DND-41 (cell line): Measurements from ENCODE around the gene SLC24A3.

ENCODE experiments used
- ATAC-seq: fragments of 200-7000 bp; cut with Tn5 transposase; 3 replicates; pipeline ENCODE4 v1.9.1; 2021; ENCODE audit warnings: low read depth; ENCODE audit not compliant: insufficient read depth
- DNase-seq: peaks from one replicate; pipeline ENCODE4 v3.0.0-alpha.2; 2020
- H2AFZ ChIP-seq: 2 replicates; pipeline ENCODE4 v1.6.0; 2012; ENCODE audit warnings: low read depth, low read length
- H3K27ac ChIP-seq: 2 replicates; pipeline ENCODE4 v1.5.1; 2012; ENCODE audit warnings: low read length, inconsistent platforms
- H3K27me3 ChIP-seq: fragments of 200-600 bp; sonication (generic); 2 replicates; pipeline ENCODE4 v1.6.0; 2012; ENCODE audit warnings: low read length, mild to moderate bottlenecking, inconsistent platforms; ENCODE audit not compliant: insufficient read depth, poor library complexity
- H3K36me3 ChIP-seq: 2 replicates; pipeline ENCODE4 v1.5.1; 2012; ENCODE audit warnings: low read length, inconsistent platforms; ENCODE audit not compliant: insufficient read depth
- H3K4me1 ChIP-seq: 2 replicates; pipeline ENCODE4 v1.5.1; 2012; ENCODE audit warnings: mild to moderate bottlenecking, low read length; ENCODE audit not compliant: insufficient read depth
- H3K4me2 ChIP-seq: 2 replicates; pipeline ENCODE4 v1.6.0; 2012; ENCODE audit warnings: mild to moderate bottlenecking, moderate library complexity, low read length, inconsistent platforms; ENCODE audit not compliant: insufficient read depth
- H3K4me3 ChIP-seq, 2 experiments: fragments of 200-600 bp in 1 of 2; shearing (Covaris generic) in 1 of 2; 2 replicates each; pipeline ENCODE4 v1.5.1; 2012 to 2016; ENCODE audit warnings: inconsistent platforms in 2 of 2, low read length in 2 of 2, mild to moderate bottlenecking in 2 of 2, low read depth in 1 of 2, moderate library complexity in 1 of 2
- H3K79me2 ChIP-seq: 2 replicates; pipeline ENCODE4 v1.6.0; 2012; ENCODE audit warnings: low read length, inconsistent platforms; ENCODE audit not compliant: insufficient read depth
- H3K9ac ChIP-seq: 2 replicates; pipeline ENCODE4 v1.6.0; 2012; ENCODE audit warnings: low read depth, mild to moderate bottlenecking, inconsistent platforms, low read length, moderate library complexity
- H3K9me3 ChIP-seq: 2 replicates; pipeline ENCODE4 v1.5.1; 2012; ENCODE audit warnings: low read length, moderate library complexity, mild to moderate bottlenecking, inconsistent platforms; ENCODE audit not compliant: insufficient read depth, severe bottlenecking
- H4K20me1 ChIP-seq: 2 replicates; pipeline ENCODE4 v1.6.0; 2012; ENCODE audit warnings: low read length; ENCODE audit not compliant: insufficient read depth
- CTCF ChIP-seq: IDR thresholded peaks from 2 replicates; pipeline ENCODE4 v1.5.1; 2012; ENCODE audit warnings: borderline replicate concordance, low read length, moderate library complexity, mild to moderate bottlenecking; ENCODE audit not compliant: poor library complexity, severe bottlenecking; ENCODE audit errors: extremely low read depth
- EZH2 ChIP-seq: IDR thresholded peaks from 3 replicates; pipeline ENCODE4 v1.6.1; 2012; ENCODE audit warnings: borderline replicate concordance, low read depth, mild to moderate bottlenecking, moderate library complexity, low read length, inconsistent platforms; ENCODE audit not compliant: severe bottlenecking

SLC24A3 gene

DNA sequence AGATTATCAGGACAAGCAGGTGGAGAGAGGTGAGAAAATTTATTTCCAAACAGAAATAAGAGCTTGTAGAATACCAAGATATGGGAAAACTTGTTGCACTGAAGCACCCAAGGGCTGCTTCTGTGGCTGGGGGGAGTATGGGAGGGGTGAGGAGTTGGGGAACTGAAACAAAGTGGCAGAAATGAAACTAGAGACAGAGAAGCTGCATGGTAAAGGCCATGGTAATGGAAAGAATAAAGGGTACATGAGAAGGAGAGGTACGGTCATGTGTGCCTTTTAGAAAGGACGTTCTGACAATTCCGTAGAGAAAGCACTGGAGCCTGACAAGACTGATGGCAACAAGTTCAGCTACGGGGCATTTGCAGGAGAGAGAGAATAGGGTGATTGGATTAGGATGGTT lies 494.0 kb downstream of the SLC24A3 start:
- no peak overlapping the region for H3K4me2 ChIP-seq
- H3K4me1 ChIP-seq, result no peaks in the 10 kb centered on the region
- no peak overlapping the region for H2AFZ ChIP-seq
- no peak overlapping the region for H3K4me3 ChIP-seq
- peaks cover 10% of the 10 kb centered on the region for H3K9me3 ChIP-seq
- H3K9ac ChIP-seq, result no peak overlapping the region
- H3K27me3 ChIP-seq, result no peaks in the 10 kb centered on the region
- H3K36me3 ChIP-seq, result no peaks in the 10 kb centered on the region
- ATAC-seq (no peak), DNase-seq (no peak)
- TF ChIP-seq CTCF (no peak), EZH2 (no peak)
- H3K79me2 ChIP-seq, result no peaks in the 10 kb centered on the region
- H4K20me1 ChIP-seq, result no peaks in the 10 kb centered on the region
- H3K27ac ChIP-seq, result no peak overlapping the region

DNA sequence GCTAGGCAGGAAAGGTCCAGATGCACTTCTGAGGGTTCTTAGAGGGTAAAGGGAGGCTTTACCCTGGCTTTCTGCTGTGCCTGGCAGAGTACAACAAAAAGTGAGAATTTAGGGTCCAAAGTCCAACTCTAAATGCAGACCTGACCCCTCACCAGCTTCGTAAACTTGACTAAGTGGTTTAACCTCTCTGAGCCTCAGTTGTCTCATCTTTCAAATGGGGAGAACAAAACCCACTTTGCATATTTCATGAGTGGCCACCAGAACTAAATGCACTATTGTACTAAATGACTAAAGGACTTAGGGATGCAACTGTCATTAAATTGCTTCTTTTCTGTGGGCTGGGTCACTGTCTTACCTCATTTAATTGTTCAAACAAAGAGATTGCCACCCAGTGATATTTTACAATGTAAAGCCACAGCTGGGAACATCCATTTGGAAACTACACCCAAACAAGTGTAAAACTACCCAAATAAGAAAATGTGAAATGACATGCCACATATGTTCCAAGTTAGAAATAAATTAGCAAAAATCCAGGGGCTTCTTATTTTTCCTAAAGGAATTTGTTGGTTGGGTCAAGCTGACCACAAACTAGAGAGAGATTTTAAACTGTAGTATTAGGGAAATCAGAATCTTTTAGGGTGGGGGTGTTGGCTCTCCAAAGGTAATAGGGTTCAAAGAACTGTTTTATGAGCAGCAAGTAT lies 497.3 kb downstream of the SLC24A3 start:
- H3K9ac ChIP-seq, result no peak overlapping the region
- TF ChIP-seq CTCF (no peak), EZH2 (no peak)
- H3K27me3 ChIP-seq, result no peaks in the 10 kb centered on the region
- DNase-seq (no peak), ATAC-seq (no peak)
- no peaks in the 10 kb centered on the region for H3K36me3 ChIP-seq
- H3K9me3 ChIP-seq, result peaks cover 5% of the 10 kb centered on the region
- no peaks in the 10 kb centered on the region for H4K20me1 ChIP-seq
- no peak overlapping the region for H3K4me2 ChIP-seq
- no peak overlapping the region for H3K27ac ChIP-seq
- H3K4me3 ChIP-seq, result no peak overlapping the region
- H2AFZ ChIP-seq, result no peak overlapping the region
- no peaks in the 10 kb centered on the region for H3K4me1 ChIP-seq
- H3K79me2 ChIP-seq, result no peaks in the 10 kb centered on the region

DNA sequence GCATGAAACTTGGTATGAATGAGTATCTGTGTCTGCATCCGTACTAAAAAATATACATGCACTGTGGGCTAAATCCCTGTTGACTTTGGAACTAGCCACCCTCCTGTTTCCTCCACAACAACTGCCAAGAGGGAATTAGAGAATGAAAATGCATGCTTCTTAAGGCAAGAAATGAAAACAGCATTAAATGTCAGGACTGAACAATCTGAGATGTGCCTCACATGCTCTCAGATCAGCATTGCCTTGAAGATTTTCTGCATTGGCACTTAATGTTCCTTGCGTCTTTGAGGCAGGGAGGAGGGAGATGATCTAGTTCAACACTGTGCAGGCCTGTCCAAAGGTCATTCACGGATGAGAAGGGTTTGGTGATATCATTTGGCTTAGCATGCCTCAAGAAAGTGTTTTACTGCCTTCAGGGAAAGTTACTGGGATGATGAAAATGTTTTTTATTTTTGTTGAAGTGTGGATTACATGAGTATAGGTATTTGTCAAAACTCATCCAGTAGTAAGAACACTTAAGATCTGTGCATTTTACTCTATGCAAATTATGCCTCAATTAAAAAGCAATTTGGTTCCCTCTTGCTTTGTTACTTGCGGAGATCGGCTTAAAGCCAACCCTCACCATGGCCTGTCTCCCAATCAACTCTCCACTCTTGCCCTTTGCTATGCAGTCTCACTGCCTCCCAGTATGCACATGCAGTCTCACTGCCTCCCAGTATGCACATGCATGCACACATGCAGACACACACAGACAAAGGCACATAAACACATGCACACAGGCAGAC lies 498.1 kb downstream of the SLC24A3 start:
- no peak overlapping the region for H2AFZ ChIP-seq
- no peaks in the 10 kb centered on the region for H3K27me3 ChIP-seq
- no peaks in the 10 kb centered on the region for H4K20me1 ChIP-seq
- DNase-seq, result no peak
- no peaks in the 10 kb centered on the region for H3K79me2 ChIP-seq
- no peak overlapping the region for H3K4me2 ChIP-seq
- no peak for TF ChIP-seq EZH2
- TF ChIP-seq CTCF, result no peak
- H3K9me3 ChIP-seq, result peaks cover 5% of the 10 kb centered on the region
- H3K36me3 ChIP-seq, result no peaks in the 10 kb centered on the region
- no peak overlapping the region for H3K27ac ChIP-seq
- H3K9ac ChIP-seq, result no peak overlapping the region
- ATAC-seq, result no peak
- H3K4me1 ChIP-seq, result no peaks in the 10 kb centered on the region
- H3K4me3 ChIP-seq, result no peak overlapping the region
